A172 (cell line): ENCODE data around the gene PSMA7. TPM values are rescaled to one million over a fixed set of nuclear protein-coding genes. Genes with fewer than 3 reads are reported as not detected.

ENCODE experiments used
- DNase-seq: peaks from one replicate; pipeline ENCODE4 v3.0.0-alpha.2; 2015; ENCODE audit warnings: low spot score
- total RNA-seq: library from RNA; depleted of rRNA; stranded (reverse); fragments of >200 nt; shearing (Covaris generic); gene quantifications from 2 replicates; pipeline ENCODE4 v1.2.3, GENCODE V29; 2014; rRNA removed

Gene PSMA7
- total RNA-seq, 1 experiment from 2014 or later, result 1,013 TPM

- DNase-seq, result no peak
These were observed 56.0 kb downstream of the PSMA7 start for GRCh38 chr20:62087227-62087626.

Other genes starting within 250 kb of the PSMA7 start
- gene TAF4, start 77.5 kb downstream of the PSMA7 start, total RNA-seq, result 5.1 TPM in 2 replicates
- gene LSM14B, start 20.9 kb downstream of the PSMA7 start, total RNA-seq, result 45.6 and 55.0 TPM in 2 replicates
- 8.5 and 11.6 TPM in 2 replicates for gene SS18L1, start 375 bp upstream of the PSMA7 start, total RNA-seq
- gene MTG2, start 39.6 kb upstream of the PSMA7 start, total RNA-seq, result 14.9 and 16.1 TPM in 2 replicates
- not detected in 2 replicates for gene HRH3, start 76.9 kb upstream of the PSMA7 start, total RNA-seq
- 20.1 TPM in 2 replicates for gene OSBPL2, start 95.1 kb upstream of the PSMA7 start, total RNA-seq
- 329 and 402 TPM in 2 replicates for gene ADRM1, start 159.6 kb upstream of the PSMA7 start, total RNA-seq
- gene LAMA5, start 223.9 kb upstream of the PSMA7 start, total RNA-seq, result 63.8 and 81.2 TPM in 2 replicates
- 2,286 and 2,536 TPM in 2 replicates for gene RPS21, start 243.7 kb upstream of the PSMA7 start, total RNA-seq